HG03432 (cell line): ENCODE results near the gene PIEZO1.
"Not testable (repeated sequence)": the region's sequence is repeated elsewhere in the genome, so short reads cannot be mapped to it uniquely, and the experiment has no call there.

Experiments
- ATAC-seq: cut with Tn5 transposase; IDR thresholded peaks from one replicate; pipeline ENCODE4 v1.9.1; 2021; ENCODE audit warnings: mild to moderate bottlenecking, moderate library complexity; ENCODE audit not compliant: unreplicated experiment

PIEZO1 gene

GRCh38 chr16:88804552-88805339, 19.7 kb upstream of the PIEZO1 start:
- ATAC-seq, result no peak

DNA sequence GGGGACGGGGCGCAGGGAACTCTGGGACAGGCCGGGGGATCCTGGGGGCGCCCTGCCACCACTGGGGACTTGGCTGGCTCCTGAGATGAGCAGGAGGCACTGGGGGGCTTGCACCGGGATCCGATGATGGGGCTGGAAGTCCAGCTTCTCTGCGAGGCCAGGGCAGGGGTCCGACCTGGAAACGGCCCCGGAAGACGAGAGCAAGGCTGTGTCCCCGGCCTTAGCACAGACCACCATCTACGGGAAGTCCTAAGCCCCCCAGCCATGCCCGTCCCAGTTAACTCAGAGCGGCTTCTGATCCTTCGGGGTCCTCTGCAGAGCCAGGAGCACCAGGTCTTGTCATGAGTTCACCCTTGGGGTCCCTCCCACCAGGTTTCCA, 19.1 kb upstream of the PIEZO1 start:
- ATAC-seq, result no peak

GRCh38 chr16:88803264-88803987, 18.4 kb upstream of the PIEZO1 start, which contains the start of gene CDT1:
TSS of gene CDT1 (plus strand) at chr16:88803789. CDS start at chr16:88803832, 43 bp downstream.
- ATAC-seq, result peak; percentile 56

DNA sequence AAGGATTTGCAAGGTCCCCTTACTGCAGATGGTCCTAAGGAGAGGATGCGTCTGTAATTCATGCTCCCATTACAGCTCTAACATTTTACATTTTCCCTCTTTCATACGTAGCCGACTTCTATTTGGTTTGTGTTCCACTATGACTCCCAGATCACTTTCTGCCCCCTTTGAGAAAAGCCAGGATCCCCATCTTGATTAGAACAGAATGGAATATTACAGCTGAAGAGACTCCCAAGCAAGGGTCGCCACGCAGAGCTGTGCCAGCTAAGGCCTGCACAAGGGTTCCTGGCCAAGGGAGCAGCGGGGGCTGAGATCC, 15.2 kb upstream of the PIEZO1 start:
- ATAC-seq, result no peak

DNA sequence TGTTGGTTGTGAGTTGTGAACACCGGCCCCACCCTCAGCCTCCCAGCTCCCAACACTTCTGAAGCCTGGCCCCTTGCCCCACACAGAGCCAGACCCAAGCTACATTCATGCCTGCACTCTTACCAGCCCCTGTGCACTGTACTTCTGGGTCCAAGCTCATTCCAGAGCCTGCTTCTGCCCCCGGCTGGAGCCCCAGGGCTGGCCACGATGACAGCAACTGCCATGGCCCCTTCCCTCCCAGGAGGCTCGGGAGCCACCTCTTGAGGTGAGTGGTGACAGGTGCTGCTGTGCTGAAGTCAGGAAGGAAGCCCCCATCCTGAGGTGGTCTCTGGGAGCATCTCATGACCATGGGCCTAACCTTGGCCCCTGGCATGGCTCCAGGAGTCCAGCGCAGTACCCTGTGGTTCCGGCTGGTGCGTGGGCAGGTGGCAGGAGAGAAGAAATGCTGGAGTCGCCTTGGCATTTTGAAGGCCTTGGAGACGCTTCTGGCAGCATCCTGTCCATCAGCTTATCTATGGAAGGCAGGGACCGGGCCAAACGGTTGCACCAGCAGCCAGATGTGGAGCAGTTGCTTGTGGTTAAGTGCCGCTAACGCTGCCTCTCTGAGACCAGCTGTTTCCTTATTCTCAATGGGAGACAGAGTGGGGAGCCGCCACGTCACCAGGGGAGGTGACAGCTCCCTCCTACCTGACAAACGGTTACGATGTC, 14.7 kb upstream of the PIEZO1 start:
- ATAC-seq, result no peak

DNA sequence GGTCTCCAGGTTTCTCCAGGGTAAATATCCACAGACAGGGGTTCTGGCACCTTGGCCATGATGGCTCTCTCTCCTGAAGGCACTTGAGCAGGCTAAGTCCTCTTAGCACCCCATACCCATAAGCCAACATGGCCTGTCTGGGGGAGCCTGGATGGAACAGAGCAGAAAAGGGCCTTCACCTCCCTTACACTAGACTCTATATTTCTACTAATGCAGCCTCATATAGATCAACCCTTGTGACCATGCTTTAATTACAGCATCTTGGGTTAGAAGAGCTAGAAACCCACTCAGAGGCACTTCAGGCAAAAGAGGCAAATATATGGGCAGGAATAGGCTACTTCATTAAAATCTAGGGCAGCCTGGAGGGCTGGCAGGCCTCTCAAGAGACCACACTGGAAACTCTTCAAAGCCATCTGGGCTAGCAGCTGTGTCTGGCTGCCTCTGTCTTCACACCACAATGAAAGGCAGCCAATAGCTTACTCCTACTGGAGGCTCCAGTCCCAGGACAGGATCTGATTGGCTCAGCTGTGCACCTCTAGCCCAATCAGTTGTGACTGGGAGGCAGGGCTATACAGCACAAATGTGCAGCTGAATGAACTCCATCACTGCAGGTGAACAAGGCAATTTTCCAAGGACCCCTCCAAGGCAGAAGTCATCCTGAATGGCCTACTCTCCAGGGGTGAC, 13.9 kb upstream of the PIEZO1 start:
- ATAC-seq, result no peak

GRCh38 chr16:88798073-88798472, 13.1 kb upstream of the PIEZO1 start:
- ATAC-seq, result no peak

- no peak for ATAC-seq
These were observed 11.3 kb upstream of the PIEZO1 start for GRCh38 chr16:88796278-88796677.

DNA sequence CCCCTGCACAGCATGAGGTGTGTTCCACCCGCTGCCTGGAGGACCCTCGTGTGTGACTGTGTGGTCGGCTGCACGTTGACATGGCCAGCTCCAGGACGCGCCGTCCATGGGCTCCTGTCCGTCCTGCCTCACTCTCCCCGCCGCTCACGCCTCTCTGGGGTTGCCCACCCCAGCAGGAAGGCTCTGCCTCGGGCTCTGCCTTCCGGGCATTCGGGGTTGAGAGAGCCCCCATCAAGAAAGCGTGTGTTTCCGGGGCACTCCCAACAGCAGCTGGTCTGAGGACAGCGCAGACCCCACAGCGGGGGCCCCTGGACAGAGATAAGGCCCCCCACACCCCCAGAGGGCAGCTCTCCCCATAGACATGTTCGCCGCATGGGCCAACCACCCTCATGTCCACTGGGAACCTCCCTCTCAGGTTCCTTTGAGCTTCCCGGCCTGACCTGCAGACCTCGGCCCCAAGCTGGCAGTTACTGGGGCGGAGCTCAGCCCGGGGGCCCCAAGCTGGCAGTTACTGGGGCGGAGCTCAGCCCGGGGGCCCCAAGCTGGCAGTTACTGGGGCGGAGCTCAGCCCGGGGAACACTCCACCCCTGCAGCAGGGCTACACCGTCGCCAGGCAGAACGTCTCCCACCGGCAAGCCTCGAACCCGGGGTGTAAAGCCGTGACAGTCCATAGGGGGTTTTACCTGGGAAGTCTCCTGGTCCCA, 8.4 kb upstream of the PIEZO1 start:
- ATAC-seq, result no peak

- no peak for ATAC-seq
These were observed 7.7 kb upstream of the PIEZO1 start for GRCh38 chr16:88792668-88793250.

DNA sequence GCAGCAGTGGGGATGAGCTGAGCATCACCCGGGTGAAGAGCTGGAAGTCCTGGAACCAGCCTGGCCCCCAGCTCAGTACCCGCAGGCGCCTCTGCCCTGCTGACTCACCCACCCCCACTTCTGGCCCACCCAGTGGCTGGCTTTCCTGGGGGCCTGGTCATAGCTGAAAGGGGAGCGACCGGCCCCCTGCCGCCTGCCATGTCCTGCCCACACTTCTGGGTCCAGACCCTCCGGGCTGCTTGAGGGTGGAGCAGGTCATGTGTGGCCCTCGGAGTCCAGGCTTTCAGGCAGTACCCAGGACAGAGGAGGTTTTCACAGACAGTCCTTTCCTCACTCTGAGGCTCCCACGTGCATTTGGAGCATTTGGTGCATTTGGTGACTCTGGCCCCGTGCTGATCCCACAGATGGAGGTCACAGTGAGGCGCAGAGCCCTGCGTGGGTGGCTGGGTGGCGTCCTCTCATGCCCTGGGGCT, 7.1 kb upstream of the PIEZO1 start:
- no peak for ATAC-seq

GRCh38 chr16:88790312-88791211, 5.5 kb upstream of the PIEZO1 start:
- no peak for ATAC-seq

GRCh38 chr16:88789594-88789993, 4.6 kb upstream of the PIEZO1 start:
- no peak for ATAC-seq

GRCh38 chr16:88788749-88789148, 3.7 kb upstream of the PIEZO1 start:
- not testable (repeated sequence) for ATAC-seq

DNA sequence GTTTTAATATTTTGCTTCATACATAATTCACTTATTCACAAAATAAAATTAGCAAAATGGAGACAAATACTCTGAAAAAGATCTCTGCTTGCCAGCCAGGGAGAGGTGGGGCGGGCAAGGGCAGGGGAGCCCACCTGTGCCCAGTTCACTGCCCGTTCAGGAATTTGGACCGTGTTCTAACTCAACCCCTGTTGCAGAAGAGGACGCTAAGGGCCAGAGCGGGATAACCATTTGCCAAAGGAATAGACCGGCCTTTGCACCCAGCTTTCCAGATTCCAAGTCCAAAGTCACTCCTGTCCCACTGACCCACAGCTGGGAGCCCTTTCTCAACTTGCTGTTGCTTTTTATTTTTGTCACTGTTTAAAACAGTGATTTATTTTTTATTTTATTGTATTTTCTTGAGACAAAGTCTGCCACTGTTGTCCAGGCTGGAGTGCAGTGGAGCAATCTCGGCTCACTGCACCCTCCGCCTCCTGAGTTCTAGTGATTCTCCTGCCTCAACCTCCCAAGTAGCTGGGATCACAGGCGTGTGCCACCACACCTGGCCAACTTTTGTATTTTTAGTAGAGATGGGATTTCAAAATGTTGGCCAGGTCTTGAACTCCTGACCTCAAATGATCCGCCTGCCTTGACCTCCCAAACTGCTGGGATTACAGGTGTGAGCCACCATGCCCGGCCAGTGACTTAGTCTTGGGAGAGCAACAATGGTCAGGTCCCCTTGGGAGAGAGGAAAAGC, 2.7 kb upstream of the PIEZO1 start:
- no peak for ATAC-seq

DNA sequence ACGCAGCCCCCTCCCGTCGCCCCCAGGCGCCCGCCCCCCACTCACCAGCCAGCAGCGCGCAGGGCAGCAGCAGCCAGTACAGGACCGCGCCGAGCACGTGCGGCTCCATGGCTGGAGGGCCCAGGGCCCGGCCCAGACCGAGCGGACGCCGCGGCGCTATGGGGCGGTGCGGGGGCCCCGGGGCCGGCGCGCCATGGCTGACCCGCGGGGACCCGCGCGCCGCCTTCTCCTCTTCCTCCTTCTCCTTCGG, 239 bp downstream of the PIEZO1 start:
- no peak for ATAC-seq

DNA sequence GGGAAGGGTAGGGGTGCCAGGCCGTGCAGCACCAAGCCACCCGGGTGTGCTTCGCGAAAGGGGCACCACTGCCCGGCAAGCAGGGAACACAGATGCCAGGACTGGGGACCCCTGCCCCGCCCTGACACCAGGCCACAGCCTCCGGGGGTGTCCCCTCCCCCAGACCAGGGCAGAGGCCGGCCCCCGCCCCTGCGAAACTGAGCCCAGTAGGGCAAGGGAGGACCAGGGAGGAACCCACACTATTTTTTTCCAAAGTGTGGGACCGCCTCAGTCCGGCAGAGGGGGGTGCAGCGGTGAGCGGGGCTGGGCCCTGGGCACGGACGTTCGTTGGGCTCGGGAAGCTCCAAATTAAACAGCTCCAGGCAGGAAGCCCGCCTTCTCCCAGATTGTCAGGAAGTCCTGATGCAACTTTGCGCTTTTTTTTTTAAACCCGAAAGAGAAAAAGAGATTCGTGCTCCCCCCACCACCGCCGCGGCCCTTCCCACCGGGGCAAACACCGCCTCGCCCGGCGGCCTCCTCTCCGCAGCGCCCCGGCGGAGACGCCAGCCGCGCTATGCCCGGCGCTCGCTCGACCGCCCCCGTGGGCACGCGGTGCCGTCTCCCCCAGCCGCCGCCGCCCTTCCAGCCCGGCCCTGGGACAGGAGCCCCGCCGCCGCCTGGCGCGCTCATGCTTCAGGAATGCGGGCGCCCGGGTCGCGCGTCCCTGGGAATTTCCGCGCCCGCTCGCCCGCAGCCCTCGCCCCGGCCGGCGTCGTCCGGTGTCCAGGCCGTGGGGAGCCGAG, 755 bp downstream of the PIEZO1 start:
- ATAC-seq, result no peak
